Type B pancreatic cell (in vitro differentiated cells): ENCODE measurements around the gene TACR2. TPM values are rescaled to one million over a fixed set of nuclear protein-coding genes. Genes with fewer than 3 reads are reported as not detected.

Source experiments
- DNase-seq: peaks from one replicate; pipeline ENCODE4 v3.0.0; 2021; ENCODE audit warnings: mixed read lengths; ENCODE audit not compliant: unreplicated experiment; ENCODE audit errors: extremely low spot score
- H3K27ac Mint-ChIP-seq: 2 replicates; pipeline ENCODE4 v1.8.0; 2021; ENCODE audit warnings: mild to moderate bottlenecking, mixed read lengths
- H3K27me3 Mint-ChIP-seq: 2 replicates; pipeline ENCODE4 v1.8.0; 2021; ENCODE audit warnings: mixed read lengths
- H3K36me3 Mint-ChIP-seq: 2 replicates; pipeline ENCODE4 v1.8.0; 2021; ENCODE audit warnings: mixed read lengths
- H3K4me1 Mint-ChIP-seq: one replicate; pipeline ENCODE4 v1.8.0; 2021; ENCODE audit warnings: mixed read lengths; ENCODE audit not compliant: unreplicated experiment
- H3K4me3 Mint-ChIP-seq: 2 replicates; pipeline ENCODE4 v1.8.0; 2021; ENCODE audit warnings: mild to moderate bottlenecking, mixed read lengths
- H3K9me3 Mint-ChIP-seq: 2 replicates; pipeline ENCODE4 v1.8.0; 2021; ENCODE audit warnings: mixed read lengths
- CTCF ChIP-seq: fragments of 200-600 bp; sonication (generic); conservative IDR thresholded peaks from 2 replicates; pipeline ENCODE4 v1.5.0; 2021; ENCODE audit warnings: antibody characterized with exemption, mild to moderate bottlenecking
- total RNA-seq: library from RNA; stranded (reverse); gene quantifications from 2 replicates; pipeline ENCODE4 v1.2.1, GENCODE V29; 2021; ENCODE audit warnings: low replicate concordance

Gene TACR2
- total RNA-seq, 1 donor from 2014 or later: not detected

- TF ChIP-seq CTCF: no peak
- Mint-ChIP-seq H3K36me3 (no peaks in the 10 kb centered on the region), H3K27me3 (no peaks in the 10 kb centered on the region), H3K4me3 (no peak overlapping the region), H3K9me3 (no peaks in the 10 kb centered on the region), H3K4me1 (peaks cover 25% of the 10 kb centered on the region), H3K27ac (peak overlapping the region; percentile 16)
- no peak for DNase-seq
Measured at GRCh38 chr10:69360485-69361302, 56.0 kb downstream of the TACR2 start.

GRCh38 chr10:69359594-69359993, 57.1 kb downstream of the TACR2 start:
- peaks cover 17% of the 10 kb centered on the region for H3K4me1 Mint-ChIP-seq
- no peak overlapping the region for H3K4me3 Mint-ChIP-seq
- H3K36me3 Mint-ChIP-seq: no peaks in the 10 kb centered on the region
- H3K27me3 Mint-ChIP-seq: no peaks in the 10 kb centered on the region
- no peaks in the 10 kb centered on the region for H3K9me3 Mint-ChIP-seq
- DNase-seq: no peak
- H3K27ac Mint-ChIP-seq: no peak overlapping the region
- no peak for TF ChIP-seq CTCF

- no peak for DNase-seq
- H3K4me1 Mint-ChIP-seq: peaks cover 13% of the 10 kb centered on the region
- no peaks in the 10 kb centered on the region for H3K36me3 Mint-ChIP-seq
- no peaks in the 10 kb centered on the region for H3K27me3 Mint-ChIP-seq
- no peak for TF ChIP-seq CTCF
- no peak overlapping the region for H3K4me3 Mint-ChIP-seq
- no peaks in the 10 kb centered on the region for H3K9me3 Mint-ChIP-seq
- H3K27ac Mint-ChIP-seq: no peak overlapping the region
Measured at GRCh38 chr10:69359148-69359547, 57.6 kb downstream of the TACR2 start.

- Mint-ChIP-seq H3K27ac (peak overlapping the region; percentile 39), H3K36me3 (no peaks in the 10 kb centered on the region), H3K4me1 (peaks cover 7% of the 10 kb centered on the region), H3K4me3 (no peak overlapping the region), H3K27me3 (no peaks in the 10 kb centered on the region), H3K9me3 (no peaks in the 10 kb centered on the region)
- TF ChIP-seq CTCF: no peak
- no peak for DNase-seq
Measured at GRCh38 chr10:69358148-69358795, 58.4 kb downstream of the TACR2 start.

- H3K27me3 Mint-ChIP-seq: no peaks in the 10 kb centered on the region
- H3K9me3 Mint-ChIP-seq: no peaks in the 10 kb centered on the region
- H3K27ac Mint-ChIP-seq: no peak overlapping the region
- no peak for DNase-seq
- TF ChIP-seq CTCF: no peak
- H3K4me1 Mint-ChIP-seq: peaks cover 7% of the 10 kb centered on the region
- no peaks in the 10 kb centered on the region for H3K36me3 Mint-ChIP-seq
- no peak overlapping the region for H3K4me3 Mint-ChIP-seq
Measured at GRCh38 chr10:69356187-69356586, 60.5 kb downstream of the TACR2 start.
